ENCODE measurements around the gene PXDN.

DNA sequence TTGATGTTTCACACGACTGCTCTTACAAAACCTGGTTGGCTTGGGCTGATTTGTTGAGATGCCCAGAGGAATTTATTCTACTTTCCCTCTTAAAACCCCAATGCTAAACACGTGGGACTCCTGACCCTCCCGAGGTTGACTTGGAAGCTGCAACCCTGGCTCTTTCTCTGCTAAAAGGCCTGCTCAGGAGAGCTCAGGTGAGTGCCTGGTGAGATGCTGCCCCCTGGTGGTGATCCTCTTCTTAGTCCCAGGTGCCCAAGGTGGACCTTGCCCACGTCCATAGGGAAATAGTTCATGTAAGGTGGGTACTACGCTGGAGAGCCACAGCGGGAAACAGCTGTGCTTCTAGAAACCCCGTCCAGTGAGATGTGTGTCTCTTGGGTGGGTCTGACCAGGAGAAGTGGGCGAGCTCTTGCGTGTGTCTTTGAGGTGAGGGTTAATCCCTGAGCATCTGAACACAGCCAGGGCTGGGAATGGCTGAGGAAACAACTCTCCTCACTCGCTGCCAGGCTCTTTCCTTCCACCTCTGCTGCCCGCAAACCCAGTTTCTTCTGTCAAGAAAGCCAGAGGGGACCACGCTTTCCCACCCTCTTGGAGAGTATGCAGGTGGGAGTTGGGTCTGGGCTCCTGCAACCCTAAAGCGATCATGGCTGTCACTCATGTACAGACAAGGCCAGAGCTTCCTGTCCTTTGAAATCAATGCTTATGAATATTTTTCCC is 25.5 kb upstream of the PXDN start:
- no peak for TF ChIP-seq POLR2A (IDR thresholded peaks at IDR 0.05)
- TF ChIP-seq, protein P1, sequence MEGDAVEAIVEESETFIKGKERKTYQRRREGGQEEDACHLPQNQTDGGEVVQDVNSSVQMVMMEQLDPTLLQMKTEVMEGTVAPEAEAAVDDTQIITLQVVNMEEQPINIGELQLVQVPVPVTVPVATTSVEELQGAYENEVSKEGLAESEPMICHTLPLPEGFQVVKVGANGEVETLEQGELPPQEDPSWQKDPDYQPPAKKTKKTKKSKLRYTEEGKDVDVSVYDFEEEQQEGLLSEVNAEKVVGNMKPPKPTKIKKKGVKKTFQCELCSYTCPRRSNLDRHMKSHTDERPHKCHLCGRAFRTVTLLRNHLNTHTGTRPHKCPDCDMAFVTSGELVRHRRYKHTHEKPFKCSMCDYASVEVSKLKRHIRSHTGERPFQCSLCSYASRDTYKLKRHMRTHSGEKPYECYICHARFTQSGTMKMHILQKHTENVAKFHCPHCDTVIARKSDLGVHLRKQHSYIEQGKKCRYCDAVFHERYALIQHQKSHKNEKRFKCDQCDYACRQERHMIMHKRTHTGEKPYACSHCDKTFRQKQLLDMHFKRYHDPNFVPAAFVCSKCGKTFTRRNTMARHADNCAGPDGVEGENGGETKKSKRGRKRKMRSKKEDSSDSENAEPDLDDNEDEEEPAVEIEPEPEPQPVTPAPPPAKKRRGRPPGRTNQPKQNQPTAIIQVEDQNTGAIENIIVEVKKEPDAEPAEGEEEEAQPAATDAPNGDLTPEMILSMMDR (IDR thresholded peaks at IDR 0.05): peak; percentile 48 to 68 (median 58)
